NCI-H2171 treated with DMSO at 0.1 percent for 48 hours (cell line): Measurements from ENCODE around the gene SETBP1.

Experiments
- DNase-seq: peaks from one replicate; lab custom pipeline; 2025; lab: John Stamatoyannopoulos, UW

The SETBP1 gene

DNA sequence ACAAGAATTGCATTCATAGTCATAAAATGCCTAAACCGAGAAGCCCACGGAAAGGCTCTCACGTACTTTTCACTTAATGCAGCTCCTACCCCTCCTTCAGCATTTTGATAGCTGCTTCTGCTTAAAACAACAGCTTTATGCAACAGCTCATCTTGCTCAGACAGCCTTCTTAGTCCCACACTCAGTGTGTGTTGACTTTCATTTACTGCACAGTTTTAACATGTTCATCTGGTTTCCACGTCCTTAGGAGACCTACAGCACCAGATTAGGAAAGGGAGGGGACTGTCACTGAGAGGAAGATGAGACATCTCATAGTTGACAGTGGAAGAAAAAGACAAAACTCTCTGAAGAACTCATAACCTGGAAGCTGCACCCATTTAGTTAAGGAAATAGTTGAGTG is 435.4 kb downstream of the SETBP1 start:
- no peak for DNase-seq
